Activated T-cell treated with anti-CD3 and anti-CD28 coated beads for 4 hours (primary cell): ENCODE data around the gene PDE9A.

Experiments
- DNase-seq: peaks from one replicate; pipeline ENCODE4 v3.0.0-alpha.2; 2020

Gene PDE9A

GRCh38 chr21:42745511-42746239 is 92.3 kb downstream of the PDE9A start:
- no peak for DNase-seq

GRCh38 chr21:42746240-42746592 is 92.8 kb downstream of the PDE9A start:
- DNase-seq, result no peak

- peak; percentile 5 for DNase-seq
These were observed 93.3 kb downstream of the PDE9A start for GRCh38 chr21:42746593-42747275.

GRCh38 chr21:42747276-42747701 is 93.9 kb downstream of the PDE9A start:
- DNase-seq, result no peak

- DNase-seq, result no peak
These were observed 94.4 kb downstream of the PDE9A start for GRCh38 chr21:42747746-42748351.

- no peak for DNase-seq
These were observed 95.3 kb downstream of the PDE9A start for GRCh38 chr21:42748620-42749176.

- no peak for DNase-seq
These were observed 97.5 kb downstream of the PDE9A start for GRCh38 chr21:42750737-42751530.

- no peak for DNase-seq
These were observed 98.4 kb downstream of the PDE9A start for GRCh38 chr21:42751866-42752265.

- DNase-seq, result no peak
These were observed 100.4 kb downstream of the PDE9A start for GRCh38 chr21:42753804-42754203.

GRCh38 chr21:42754270-42754933 is 101.0 kb downstream of the PDE9A start:
- DNase-seq, result no peak

- DNase-seq, result no peak
These were observed 101.7 kb downstream of the PDE9A start for GRCh38 chr21:42755031-42755665.

GRCh38 chr21:42755766-42756579 is 102.6 kb downstream of the PDE9A start:
- DNase-seq, result no peak

- DNase-seq, result no peak
These were observed 103.3 kb downstream of the PDE9A start for GRCh38 chr21:42756580-42757250.

- no peak for DNase-seq
These were observed 104.0 kb downstream of the PDE9A start for GRCh38 chr21:42757422-42757821.

- DNase-seq, result no peak
These were observed 104.6 kb downstream of the PDE9A start for GRCh38 chr21:42757826-42758655.

GRCh38 chr21:42758721-42759593 is 105.5 kb downstream of the PDE9A start:
- no peak for DNase-seq

GRCh38 chr21:42759594-42759927 is 106.1 kb downstream of the PDE9A start:
- DNase-seq, result no peak

- DNase-seq, result no peak
These were observed 107.0 kb downstream of the PDE9A start for GRCh38 chr21:42760361-42760950.
